Fibroblast of gingiva (primary cell): ENCODE data around the gene AFF1.

ENCODE experiments used
- DNase-seq: peaks from one replicate; pipeline ENCODE4 v3.0.0-alpha.2; 2011; ENCODE audit warnings: low read depth

The AFF1 gene

DNA sequence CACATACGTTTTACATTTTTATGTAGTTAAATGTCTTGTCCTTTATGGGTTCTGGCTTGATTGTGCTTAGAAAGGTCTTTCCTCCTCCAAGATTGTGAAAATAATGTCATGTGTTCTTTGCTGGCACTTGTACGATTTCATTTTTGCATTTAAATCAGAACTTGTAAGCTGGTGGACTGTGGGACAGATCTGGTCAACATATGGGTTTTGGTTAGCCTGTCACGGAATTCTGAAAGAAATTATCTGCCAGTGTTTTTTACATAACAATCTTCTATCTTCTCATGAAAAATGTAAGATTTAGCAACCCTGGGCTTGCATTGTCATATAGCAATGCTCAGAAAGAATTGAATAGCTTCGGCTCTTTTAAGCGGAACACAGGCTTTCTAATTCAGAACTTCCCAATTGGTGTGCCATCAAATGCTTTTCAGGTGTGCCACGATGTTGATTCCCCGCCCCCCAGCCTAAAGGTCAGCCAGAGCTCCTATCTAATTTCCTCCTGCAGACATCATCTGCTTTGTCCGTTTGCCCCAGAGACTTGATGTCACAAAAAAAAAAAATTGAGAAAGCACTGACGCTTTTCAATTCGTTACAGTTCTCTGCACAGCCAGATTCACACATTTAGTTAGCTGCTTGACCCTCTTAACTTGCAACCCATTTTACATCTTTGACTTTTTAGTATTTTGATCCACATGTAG is 16.2 kb downstream of the AFF1 start:
- DNase-seq, result peak; percentile 81

DNA sequence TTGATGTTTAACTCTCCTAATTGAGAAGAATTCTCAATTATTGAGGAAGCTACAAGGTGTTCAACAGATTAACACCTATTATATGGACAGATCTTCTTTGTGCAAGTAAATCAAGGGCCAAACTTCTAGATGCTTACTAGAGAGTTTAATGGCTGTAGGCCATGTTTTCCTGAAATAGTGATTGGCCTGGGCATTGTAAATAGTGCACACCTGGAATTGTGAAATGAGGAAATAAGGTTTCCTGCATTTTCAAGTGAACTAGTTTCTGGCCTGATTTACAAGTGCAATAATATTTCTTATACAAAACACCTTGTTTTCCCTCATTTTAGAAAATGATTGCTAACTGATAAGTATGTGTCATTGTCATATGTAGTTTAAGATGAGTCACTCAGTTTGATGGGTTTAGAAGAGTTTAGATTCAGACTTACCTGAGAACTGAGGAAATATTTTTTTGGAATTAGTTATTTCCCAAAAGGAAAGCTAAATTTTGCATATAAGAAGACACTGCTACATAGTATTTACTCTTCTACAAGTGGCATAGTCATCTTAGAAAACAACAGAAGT is 21.2 kb downstream of the AFF1 start:
- DNase-seq, result no peak

- DNase-seq, result peak; percentile 3
Measured at GRCh38 chr4:86957215-86957614, 22.4 kb downstream of the AFF1 start.

DNA sequence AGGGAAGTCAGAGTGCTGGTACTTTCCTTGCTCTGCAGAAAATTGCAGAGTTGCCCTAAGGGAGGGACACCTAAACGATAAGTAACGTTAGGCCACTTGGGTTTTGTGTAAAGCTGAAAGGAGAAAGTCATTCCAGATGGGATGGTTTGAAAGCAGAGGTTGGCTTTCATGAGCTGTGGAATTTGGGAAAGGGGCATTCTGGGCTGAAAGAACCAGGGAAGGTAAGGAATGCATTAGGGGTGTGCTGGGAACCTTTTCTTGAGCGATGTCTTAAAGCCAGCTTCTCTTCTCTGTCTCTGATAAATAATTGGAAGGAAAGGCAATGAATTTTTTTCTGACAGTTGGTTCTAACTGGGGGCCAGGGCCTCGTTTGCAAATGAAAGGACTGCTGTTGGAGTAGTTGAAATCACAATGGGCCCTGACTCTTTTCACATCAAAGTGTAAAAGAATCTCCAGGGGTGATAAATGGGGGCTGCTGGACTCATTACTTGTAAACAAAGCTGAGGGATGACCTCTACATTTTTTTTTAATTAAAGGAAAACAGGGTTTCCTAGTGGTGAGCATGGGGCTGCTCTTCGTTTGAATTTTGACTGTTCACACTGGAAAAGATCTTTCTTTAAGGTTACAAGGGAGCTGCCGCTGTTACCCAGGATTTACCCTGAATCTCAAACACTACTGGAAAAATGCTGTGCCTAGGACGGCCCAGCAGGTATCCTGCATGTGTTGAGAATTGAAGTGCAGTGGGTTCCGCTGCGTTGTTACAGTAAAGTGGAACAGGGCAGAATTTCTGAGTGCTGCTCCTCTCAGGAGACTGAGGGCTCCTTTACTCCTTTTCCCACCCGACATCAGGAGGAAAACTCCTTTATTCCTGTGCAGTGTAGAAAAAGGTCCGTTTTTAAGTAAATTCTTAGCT is 25.0 kb downstream of the AFF1 start:
- DNase-seq, result no peak

GRCh38 chr4:86960557-86960961 is 25.7 kb downstream of the AFF1 start:
- DNase-seq, result peak; percentile 23

- no peak for DNase-seq
Measured at GRCh38 chr4:86961116-86961515, 26.3 kb downstream of the AFF1 start.

- DNase-seq, result no peak
Measured at GRCh38 chr4:86961605-86962295, 26.9 kb downstream of the AFF1 start.

DNA sequence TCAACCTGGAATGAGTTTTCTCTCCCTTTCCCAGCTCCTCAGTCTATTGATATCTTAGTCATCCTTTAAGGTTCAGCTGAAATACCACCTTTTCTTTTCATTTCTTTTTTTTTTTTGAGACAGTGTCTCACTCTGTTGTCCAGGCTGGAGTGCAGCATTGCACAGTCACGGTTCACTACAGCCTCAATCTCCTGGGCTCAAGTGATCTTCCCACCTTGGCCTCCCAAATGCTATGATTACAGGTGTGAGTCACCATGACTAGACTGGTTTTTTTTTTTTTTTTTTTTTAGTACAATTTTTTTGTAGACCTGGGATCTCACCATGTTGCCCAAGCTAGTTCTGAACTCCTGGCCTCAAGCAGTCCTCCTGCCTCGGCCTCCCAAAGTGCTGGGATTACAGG is 28.9 kb downstream of the AFF1 start:
- no peak for DNase-seq

- no peak for DNase-seq
Measured at GRCh38 chr4:86965019-86965976, 30.5 kb downstream of the AFF1 start.

- no peak for DNase-seq
Measured at GRCh38 chr4:86967073-86967472, 32.3 kb downstream of the AFF1 start.

DNA sequence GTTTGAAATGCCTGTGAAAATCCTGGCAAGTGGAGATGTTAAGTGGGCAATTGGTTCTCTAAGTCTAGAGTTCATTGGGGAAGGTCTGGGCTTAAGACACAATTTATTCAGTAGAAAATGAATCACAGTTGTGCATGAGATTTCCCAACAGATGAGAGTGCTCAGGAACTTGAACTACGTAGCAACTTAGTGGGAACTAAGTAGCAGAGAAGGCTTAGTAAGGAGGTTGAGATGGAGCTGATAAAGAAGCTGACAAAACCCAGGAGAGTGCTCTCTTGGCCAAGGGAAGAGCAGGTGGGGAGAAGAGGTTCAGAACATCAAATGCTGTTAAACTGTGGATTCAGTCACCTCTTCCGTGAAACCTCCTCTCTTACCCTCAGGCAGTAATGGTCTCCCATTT is 33.0 kb downstream of the AFF1 start:
- DNase-seq, result no peak

- DNase-seq, result no peak
Measured at GRCh38 chr4:86968547-86968946, 33.7 kb downstream of the AFF1 start.

- DNase-seq, result no peak
Measured at GRCh38 chr4:86970447-86971354, 35.9 kb downstream of the AFF1 start.

GRCh38 chr4:86971355-86971683 is 36.5 kb downstream of the AFF1 start:
- no peak for DNase-seq

- DNase-seq, result no peak
Measured at GRCh38 chr4:86972997-86973396, 38.2 kb downstream of the AFF1 start.

- no peak for DNase-seq
Measured at GRCh38 chr4:86973668-86974067, 38.9 kb downstream of the AFF1 start.

GRCh38 chr4:86974551-86974994 is 39.8 kb downstream of the AFF1 start:
- peak; percentile 5 for DNase-seq

GRCh38 chr4:86975927-86976326 is 41.1 kb downstream of the AFF1 start:
- no peak for DNase-seq

DNA sequence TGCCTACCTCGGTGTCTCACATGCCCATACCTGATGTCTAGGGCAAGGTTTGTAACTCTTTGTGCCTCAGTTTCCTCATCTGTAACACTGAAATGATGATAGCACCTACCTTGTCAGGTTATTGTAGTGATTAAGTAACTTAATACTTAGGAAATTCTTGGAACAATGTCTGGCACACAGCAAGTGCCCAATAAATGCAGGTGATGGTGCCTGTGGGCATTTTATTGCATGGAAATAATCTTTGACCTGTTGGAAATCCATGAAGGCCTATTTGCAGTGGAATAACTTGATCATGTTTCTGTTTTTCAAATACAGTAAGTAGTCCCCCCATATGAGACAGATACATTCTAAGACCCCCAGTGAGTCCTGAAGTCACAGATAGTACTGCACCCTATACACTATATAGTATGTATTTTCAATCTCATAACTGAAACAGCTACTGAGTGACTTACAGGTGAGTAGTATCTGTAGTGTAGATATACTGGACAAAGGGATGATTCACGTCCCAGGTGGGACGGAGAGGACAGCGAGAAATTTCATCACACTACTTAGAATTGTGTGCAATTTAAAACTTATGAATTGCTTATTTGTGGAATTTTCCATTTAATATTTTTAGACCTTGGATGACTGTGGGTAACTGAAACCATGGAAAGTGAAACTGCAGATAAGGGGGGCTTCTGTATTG is 42.1 kb downstream of the AFF1 start:
- no peak for DNase-seq
